H1 (cell line): ENCODE results near the gene SLC4A8.

ENCODE experiments used
- CTCF ChIP-seq, 3 experiments: IDR thresholded peaks; 1 replicate in 2 of 3; 2 replicates in 1 of 3; pipeline versions ENCODE4 v1.5.1 to v1.6.1; 2011; ENCODE audit warnings: low read length in 3 of 3, mild to moderate bottlenecking in 3 of 3, inconsistent platforms in 2 of 3, low read depth in 1 of 3, moderate library complexity in 1 of 3; ENCODE audit not compliant: insufficient read depth in 1 of 3; ENCODE audit errors: control extremely low read depth in 1 of 3
- POLR2A ChIP-seq, 2 experiments: IDR thresholded peaks; 1 replicate in 1 of 2; 2 replicates in 1 of 2; pipeline ENCODE4 v1.6.1; 2011; ENCODE audit warnings: low read depth in 2 of 2, low read length in 2 of 2, mild to moderate bottlenecking in 2 of 2; ENCODE audit errors: control extremely low read depth in 1 of 2
- POLR2AphosphoS5 ChIP-seq: IDR thresholded peaks from 2 replicates; pipeline ENCODE4 v1.6.1; 2011; ENCODE audit warnings: low read depth, low read length
- RAD21 ChIP-seq, 2 experiments: IDR thresholded peaks in 1 of 2; conservative IDR thresholded peaks in 1 of 2; 2 replicates each; pipeline ENCODE4 v1.6.1; 2011; ENCODE audit warnings: low read depth in 2 of 2, low read length in 2 of 2, improper control_type of control experiment in 1 of 2, inconsistent platforms in 1 of 2, mild to moderate bottlenecking in 1 of 2, moderate library complexity in 1 of 2
- ZNF274 ChIP-seq: IDR thresholded peaks from 2 replicates; pipeline ENCODE4 v1.7.0; 2012; ENCODE audit warnings: low read length, borderline replicate concordance; ENCODE audit errors: extremely low read depth

- TF ChIP-seq POLR2AphosphoS5 (no peak), POLR2A (IDR thresholded peaks at IDR 0.05; ENCODE audit: control extremely low read depth in 1 of 2, low read depth in 2 of 2, low read length in 2 of 2) (no peak), RAD21 (IDR thresholded peaks at IDR 0.05 in 1 of 2, conservative IDR thresholded peaks at IDR 0.05 in 1 of 2; ENCODE audit: low read depth in 2 of 2, low read length in 2 of 2) (peak; percentile 92 to 95), ZNF274 (no peak), CTCF (IDR thresholded peaks at IDR 0.05; ENCODE audit: control extremely low read depth in 1 of 3, insufficient read depth in 1 of 3, low read depth in 1 of 3, low read length in 3 of 3) (peak; percentile 85 to 98 (median 94))
Observed at GRCh38 chr12:51531978-51532497, 107.4 kb downstream of the SLC4A8 start.
